ENCODE measurements around the gene GPR21. TPM values are rescaled to one million over a fixed set of nuclear protein-coding genes. Genes with fewer than 3 reads are reported as not detected.

Gene GPR21
- total and polyA plus RNA-seq, 2 of the 13 experiments (the other 11 are each of a cell fraction or from before 2014, with no cell fraction given): 0.29 to 0.32 TPM

GRCh38 chr9:123053046-123053445 is 19.6 kb downstream of the GPR21 start:
- in situ Hi-C loops (cut with HindIII; ENCODE audit: extremely low pct_ligation_motif_present, low pct_unique_long_range_greater_than_20kb): no loop called here
- Histone ChIP-seq H3K27me3 (ENCODE audit: control insufficient read depth in 1 of 2, insufficient read depth in 2 of 2, low read length in 2 of 2) (no peaks in the 10 kb centered on the region), H3K9me3 (ENCODE audit: low read length) (no peaks in the 10 kb centered on the region), H3K4me1 (ENCODE audit: insufficient read depth, low read length) (peaks cover 13% of the 10 kb centered on the region), H3K79me2 (ENCODE audit: insufficient read depth, low read length) (no peaks in the 10 kb centered on the region), H3K27ac (ENCODE audit: extremely low read length, insufficient read depth, low read length) (no peak overlapping the region), H3K4me2 (ENCODE audit: low read depth, low read length) (no peak overlapping the region), H2AFZ (ENCODE audit: low read length) (no peak overlapping the region), H3K36me3 (replicated peaks in 1 of 2; ENCODE audit: control insufficient read depth in 1 of 2, insufficient read depth in 2 of 2, low read length in 2 of 2) (peaks cover 1 to 3% of the 10 kb centered on the region in 2 experiments; a peak in 2 of 5 replicates), H4K20me1 (ENCODE audit: insufficient read depth, low read length) (no peaks in the 10 kb centered on the region), H3K4me3 (replicated peaks in 1 of 3; ENCODE audit: insufficient read depth in 1 of 3, low read depth in 2 of 3, low read length in 3 of 3) (no peak overlapping the region), H3K9ac (ENCODE audit: insufficient read depth, low read depth, low read length) (no peak overlapping the region)
- TF ChIP-seq MZF1 (CRISPR knock-in tag; IDR thresholded peaks at IDR 0.05; ENCODE audit: borderline replicate concordance) (no peak), ELF1 (CRISPR knock-in tag; IDR thresholded peaks at IDR 0.05) (no peak), SP140L (CRISPR knock-in tag; IDR thresholded peaks at IDR 0.05; ENCODE audit: borderline replicate concordance) (no peak), TSC22D2 (CRISPR knock-in tag; IDR thresholded peaks at IDR 0.05; ENCODE audit: borderline replicate concordance) (no peak), ZFYVE20 (CRISPR knock-in tag; IDR thresholded peaks at IDR 0.05; ENCODE audit: borderline replicate concordance, low read depth) (no peak), SCMH1 (CRISPR knock-in tag; IDR thresholded peaks at IDR 0.05; ENCODE audit: borderline replicate concordance) (no peak), ZKSCAN5 (CRISPR knock-in tag; IDR thresholded peaks at IDR 0.05) (no peak), ZUFSP (CRISPR knock-in tag; IDR thresholded peaks at IDR 0.05; ENCODE audit: borderline replicate concordance) (no peak), NFIB (CRISPR knock-in tag; IDR thresholded peaks at IDR 0.05; ENCODE audit: borderline replicate concordance) (no peak), ZNF773 (CRISPR knock-in tag; IDR thresholded peaks at IDR 0.05; ENCODE audit: borderline replicate concordance) (no peak), ZNF672 (CRISPR knock-in tag; IDR thresholded peaks at IDR 0.05) (no peak)
- no TSS peak for BruUV-seq (replicated peaks)
- DNase-seq (ENCODE audit: low spot score) (no peak), FAIRE-seq (no peak), ATAC-seq (no peak)
- CTCF ChIA-PET (ENCODE audit: low intra/inter-chr PET ratio, low total read pairs): no interaction called here
- POLR2A ChIA-PET: no interaction called here
- intact Hi-C loops (cut with micrococcal nuclease; ENCODE audit: unreplicated experiment): no loop called here
